NCI-H69 (cell line): ENCODE results near the gene RCCD1.

Source experiments
- DNase-seq: peaks from one replicate; lab custom pipeline; 2025; lab: John Stamatoyannopoulos, UW

Gene RCCD1

GRCh38 chr15:90942354-90943120 is 12.1 kb upstream of the RCCD1 start:
- DNase-seq, result no peak

- no peak for DNase-seq
Measured at GRCh38 chr15:90945091-90945490, 9.6 kb upstream of the RCCD1 start.

GRCh38 chr15:90946538-90946937 is 8.1 kb upstream of the RCCD1 start:
- no peak for DNase-seq

GRCh38 chr15:90946941-90947576 is 7.6 kb upstream of the RCCD1 start:
- no peak for DNase-seq

GRCh38 chr15:90947577-90948357 is 6.9 kb upstream of the RCCD1 start:
- peak; percentile 15 for DNase-seq

- no peak for DNase-seq
Measured at GRCh38 chr15:90948506-90948905, 6.2 kb upstream of the RCCD1 start.

GRCh38 chr15:90949979-90950675 is 4.6 kb upstream of the RCCD1 start:
- no peak for DNase-seq

GRCh38 chr15:90950676-90951075 is 4.0 kb upstream of the RCCD1 start:
- no peak for DNase-seq

- no peak for DNase-seq
Measured at GRCh38 chr15:90952901-90953677, 1.6 kb upstream of the RCCD1 start.

- no peak for DNase-seq
Measured at GRCh38 chr15:90953947-90954711, 555 bp upstream of the RCCD1 start.

- peak; percentile 89 for DNase-seq
Measured at GRCh38 chr15:90955624-90956273, 1.1 kb downstream of the RCCD1 start.

GRCh38 chr15:90956274-90957030 is 1.8 kb downstream of the RCCD1 start:
- no peak for DNase-seq

- DNase-seq, result no peak
Measured at GRCh38 chr15:90957031-90957790, 2.5 kb downstream of the RCCD1 start.

- DNase-seq, result peak; percentile 36
Measured at GRCh38 chr15:90957791-90958190, 3.1 kb downstream of the RCCD1 start.

- no peak for DNase-seq
Measured at GRCh38 chr15:90959028-90959595, 4.4 kb downstream of the RCCD1 start.

- DNase-seq, result no peak
Measured at GRCh38 chr15:90959894-90960293, 5.2 kb downstream of the RCCD1 start.

GRCh38 chr15:90960298-90961091 is 5.8 kb downstream of the RCCD1 start:
- no peak for DNase-seq
